K562 (cell line): ENCODE measurements around the gene TCOF1. TPM values are rescaled to one million over a fixed set of nuclear protein-coding genes. Genes with fewer than 3 reads are reported as not detected.

ENCODE experiments used
- ATAC-seq: fragments of 200-7000 bp; cut with Tn5 transposase; 3 replicates; pipeline ENCODE4 v1.9.1; 2020; ENCODE audit warnings: moderate library complexity
- BruUV-seq: library from RNA; stranded (reverse); fragments of 400-500 nt; replicated peaks from 2 replicates; lab custom pipeline; 2021; lab: Mats Ljungman, UMichigan
- CTCF ChIA-PET: fragments of 300-600 bp; formaldehyde crosslinking; extraction: SDS; loops from one replicate; lab custom pipeline; 2021; ENCODE audit warnings: low intra/inter-chr PET ratio; lab: Yijun Ruan, JAX
- POLR2A ChIA-PET: fragments of 300-600, 350-650 bp; sonication (Branson Sonifier 250); formaldehyde crosslinking; extraction: SDS; loops from one replicate; lab custom pipeline; 2021; ENCODE audit warnings: antibody characterized with exemption, inconsistent platforms; lab: Yijun Ruan, JAX
- DNase-seq, 4 experiments: peaks; one replicate each; pipeline versions ENCODE4 v3.0.0 to v3.0.0-alpha.2; 2011 to 2018; ENCODE audit warnings: low spot score in 3 of 4, mixed read lengths in 3 of 4; ENCODE audit errors: extremely low read depth in 1 of 4
- FAIRE-seq: peaks from 2 replicates; lab custom pipeline; 2011; peaks lifted over from hg19 to GRCh38; lab: Jason Lieb, UNC
- H2AFZ ChIP-seq: 2 replicates; pipeline ENCODE4 v1.6.0; 2011; ENCODE audit warnings: low read depth, low read length, control low read depth, inconsistent platforms
- H3K27ac ChIP-seq: fragments of 200-600 bp; 3 replicates; pipeline ENCODE4 v1.8.0; 2011; ENCODE audit warnings: low read depth, mild to moderate bottlenecking, control low read depth, inconsistent platforms, low read length, moderate library complexity, mixed read lengths; ENCODE audit errors: extremely low read depth
- H3K27me3 ChIP-seq, 2 experiments: fragments of 300-600 bp in 1 of 2; 2 replicates in 1 of 2; 3 replicates in 1 of 2; pipeline versions ENCODE4 v1.6.0 to v1.8.0; 2011; ENCODE audit warnings: inconsistent platforms in 2 of 2, low read length in 2 of 2, mild to moderate bottlenecking in 1 of 2, mixed read lengths in 1 of 2, moderate library complexity in 1 of 2; ENCODE audit not compliant: control insufficient read depth in 2 of 2, insufficient read depth in 2 of 2
- H3K36me3 ChIP-seq: fragments of 300-600 bp; 3 replicates; pipeline ENCODE4 v1.8.0; 2011; ENCODE audit warnings: mild to moderate bottlenecking, low read length, inconsistent platforms; ENCODE audit not compliant: control insufficient read depth, insufficient read depth
- H3K4me1 ChIP-seq, 2 experiments: fragments of 200-600 bp in 1 of 2; replicated peaks in 1 of 2; 2 replicates in 1 of 2; 3 replicates in 1 of 2; pipeline versions ENCODE4 v1.5.1 to v1.8.0; 2011; ENCODE audit warnings: inconsistent platforms in 2 of 2, low read length in 2 of 2, mild to moderate bottlenecking in 1 of 2, mixed read lengths in 1 of 2, moderate library complexity in 1 of 2; ENCODE audit not compliant: control insufficient read depth in 2 of 2, insufficient read depth in 2 of 2
- H3K4me2 ChIP-seq: 2 replicates; pipeline ENCODE4 v1.6.1; 2011; ENCODE audit warnings: low read length, control low read depth, inconsistent platforms, mixed read lengths; ENCODE audit not compliant: insufficient read depth
- H3K4me3 ChIP-seq: fragments of 200-600 bp; sonication (generic), shearing (Covaris generic); 2 replicates; pipeline ENCODE4 v1.5.1; 2016; ENCODE audit warnings: control low read depth, inconsistent platforms
- H3K79me2 ChIP-seq: fragments of 200-600 bp; 3 replicates; pipeline ENCODE4 v1.8.0; 2011; ENCODE audit warnings: low read length, inconsistent platforms; ENCODE audit not compliant: control insufficient read depth, insufficient read depth
- H3K9ac ChIP-seq, 2 experiments: 2 replicates each; pipeline versions ENCODE4 v1.6.0 to v1.6.1; 2011; ENCODE audit warnings: low read depth in 2 of 2, low read length in 2 of 2, control low read depth in 1 of 2, inconsistent platforms in 1 of 2, mild to moderate bottlenecking in 1 of 2, mixed read lengths in 1 of 2; ENCODE audit not compliant: insufficient read depth in 1 of 2
- H3K9me1 ChIP-seq: one replicate; pipeline ENCODE4 v1.6.0; 2011; ENCODE audit warnings: inconsistent platforms, mild to moderate bottlenecking, low read length, moderate library complexity; ENCODE audit not compliant: control insufficient read depth, insufficient read depth
- H3K9me3 ChIP-seq: replicated peaks from 2 replicates; pipeline ENCODE4 v1.5.1; 2011; ENCODE audit warnings: low read depth, low read length, inconsistent platforms; ENCODE audit not compliant: control insufficient read depth, insufficient read depth
- H4K20me1 ChIP-seq: replicated peaks from 2 replicates; pipeline ENCODE4 v1.6.1; 2011; ENCODE audit warnings: low read length, inconsistent platforms, mixed read lengths; ENCODE audit not compliant: control insufficient read depth, insufficient read depth
- GABPB1 ChIP-seq: sonication (generic); formaldehyde crosslinking; IDR thresholded peaks from 2 replicates; pipeline ENCODE4 v1.8.0; 2022; ENCODE audit warnings: mild to moderate bottlenecking, missing genetic modification reagents
- POLR2AphosphoS5 ChIP-seq: IDR thresholded peaks from 2 replicates; pipeline ENCODE4 v1.6.1; 2011; ENCODE audit warnings: mild to moderate bottlenecking, low read depth, low read length, moderate library complexity; ENCODE audit not compliant: control insufficient read depth, insufficient read depth
- RBFOX2 ChIP-seq: fragments of 200-400 bp; formaldehyde crosslinking; IDR thresholded peaks from 2 replicates; pipeline ENCODE4 v1.6.1; 2017; ENCODE audit warnings: low read depth, mild to moderate bottlenecking, low read length, moderate library complexity
- SREBF2 ChIP-seq: sonication (generic); formaldehyde crosslinking; IDR thresholded peaks from 2 replicates; pipeline ENCODE4 v1.4.0; 2020; ENCODE audit warnings: mild to moderate bottlenecking, missing genetic modification reagents
- TEAD2 ChIP-seq: fragments of 450-650 bp; IDR thresholded peaks from 2 replicates; pipeline ENCODE4 v1.6.1; 2016; ENCODE audit warnings: missing genetic modification characterization, control low read depth, missing compliant biosample characterization
- WGBS: fragments of 100-300 bp; shearing (Covaris generic); methylation state at CpG from one replicate; pipeline ENCODE4 v1.1.6; 2016; ENCODE audit warnings: low coverage, mixed read lengths; ENCODE audit not compliant: insufficient coverage; ENCODE audit errors: missing lambda C conversion rate; 5-methylcytosine and 5-hydroxymethylcytosine counted together
- in situ Hi-C: fragments of 300-500 bp; cut with MboI; formaldehyde crosslinking; loops from 4 replicates; pipeline ENCODE4 v1.15.0; 2018; ENCODE audit warnings: inconsistent platforms, mixed read lengths
- intact Hi-C: fragments of 100-400 bp; cut with micrococcal nuclease; formaldehyde crosslinking; loops from 2 replicates; pipeline ENCODE4 v1.14.2; 2022
- polyA plus RNA-seq, 8 experiments: library from polyadenylated mRNA; depleted of rRNA in 4 of 8; stranded (reverse) in 5 of 8; unstranded in 3 of 8; fragments of >200 nt; fragmentation: Nextera tagmentation in 2 of 8; fragmentation: Illumina TruSeq in 1 of 8; extraction: Ambion mirVana in 2 of 8; extraction: Trizol in 1 of 8; gene quantifications; 2 replicates each; pipeline versions ENCODE4 v1.2.1 to v1.2.3, GENCODE V29; 2011 to 2014; ENCODE audit warnings: inconsistent platforms in 1 of 8, missing spikeins in 1 of 8
- total RNA-seq, 7 experiments: library from RNA; depleted of rRNA in 6 of 7; stranded (reverse); fragments of >200 nt in 6 of 7; fragmentation: Illumina TruSeq in 2 of 7; extraction: Trizol in 2 of 7; gene quantifications; 2 replicates each; pipeline versions ENCODE4 v1.2.1 to v1.2.3, GENCODE V29; 2011 to 2021; ENCODE audit warnings: low replicate concordance in 1 of 7
- TF ChIP-seq, protein P1 (sequence below): sonication (generic); formaldehyde crosslinking; IDR thresholded peaks from 2 replicates; pipeline ENCODE4 v1.8.1; 2023; ENCODE audit warnings: missing genetic modification reagents, mild to moderate bottlenecking, borderline replicate concordance
- TF ChIP-seq, protein P2 (sequence below): sonication (generic); formaldehyde crosslinking; IDR thresholded peaks from 2 replicates; pipeline ENCODE4 v1.8.0; 2022; ENCODE audit warnings: mild to moderate bottlenecking, missing genetic modification reagents
- TF ChIP-seq, protein P3 (sequence below): sonication (generic); formaldehyde crosslinking; IDR thresholded peaks from 2 replicates; pipeline ENCODE4 v1.8.0; 2022; ENCODE audit warnings: mild to moderate bottlenecking, missing genetic modification reagents

The TCOF1 gene
- total and polyA plus RNA-seq, 9 of the 15 experiments (the other 6 are each of a cell fraction or from before 2014, with no cell fraction given), result 9.8 to 134 (median 61.7) TPM

DNA sequence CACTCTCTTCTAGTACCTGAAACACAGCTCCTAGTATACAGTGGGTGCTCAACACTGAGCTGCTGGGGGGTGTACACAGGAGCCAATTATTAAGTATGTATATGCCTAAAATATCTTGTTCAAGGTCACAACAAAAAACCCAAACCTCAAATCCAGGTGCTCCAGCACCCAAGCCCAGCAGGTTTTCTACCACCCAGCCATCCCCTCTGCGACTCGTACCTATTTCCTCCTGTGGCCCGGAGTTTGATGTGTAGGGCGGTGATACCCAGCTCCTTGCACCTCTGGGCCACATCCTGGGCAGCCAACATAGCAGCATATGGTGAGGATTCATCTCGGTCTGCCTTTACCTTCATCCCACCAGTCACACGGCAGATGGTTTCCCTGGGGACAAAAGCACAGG lies 89.1 kb downstream of the TCOF1 start:
- no peak for FAIRE-seq

More for the DNA sequence above, 89.1 kb downstream of the TCOF1 start:
- CTCF ChIA-PET, result no interaction called here
- no peak overlapping the region for H3K27ac ChIP-seq
- peaks cover 11 to 13% of the 10 kb centered on the region in 2 experiments; a peak in 4 of 5 replicates for H3K4me1 ChIP-seq
- WGBS, result 97% methylated on average over 6 of the region's 6 CpGs
- TF ChIP-seq RBFOX2 (peak; percentile 50; the same call in 1 of the 2 replicates), GABPB1 (0 out of 2 replicates have a peak, but pooled peaks have one; percentile 5), SREBF2 (CRISPR knock-in tag) (no peak), TEAD2 (no peak), POLR2AphosphoS5 (0 out of 2 replicates have a peak, but pooled peaks have one; percentile 7)
- TF ChIP-seq, protein P1, sequence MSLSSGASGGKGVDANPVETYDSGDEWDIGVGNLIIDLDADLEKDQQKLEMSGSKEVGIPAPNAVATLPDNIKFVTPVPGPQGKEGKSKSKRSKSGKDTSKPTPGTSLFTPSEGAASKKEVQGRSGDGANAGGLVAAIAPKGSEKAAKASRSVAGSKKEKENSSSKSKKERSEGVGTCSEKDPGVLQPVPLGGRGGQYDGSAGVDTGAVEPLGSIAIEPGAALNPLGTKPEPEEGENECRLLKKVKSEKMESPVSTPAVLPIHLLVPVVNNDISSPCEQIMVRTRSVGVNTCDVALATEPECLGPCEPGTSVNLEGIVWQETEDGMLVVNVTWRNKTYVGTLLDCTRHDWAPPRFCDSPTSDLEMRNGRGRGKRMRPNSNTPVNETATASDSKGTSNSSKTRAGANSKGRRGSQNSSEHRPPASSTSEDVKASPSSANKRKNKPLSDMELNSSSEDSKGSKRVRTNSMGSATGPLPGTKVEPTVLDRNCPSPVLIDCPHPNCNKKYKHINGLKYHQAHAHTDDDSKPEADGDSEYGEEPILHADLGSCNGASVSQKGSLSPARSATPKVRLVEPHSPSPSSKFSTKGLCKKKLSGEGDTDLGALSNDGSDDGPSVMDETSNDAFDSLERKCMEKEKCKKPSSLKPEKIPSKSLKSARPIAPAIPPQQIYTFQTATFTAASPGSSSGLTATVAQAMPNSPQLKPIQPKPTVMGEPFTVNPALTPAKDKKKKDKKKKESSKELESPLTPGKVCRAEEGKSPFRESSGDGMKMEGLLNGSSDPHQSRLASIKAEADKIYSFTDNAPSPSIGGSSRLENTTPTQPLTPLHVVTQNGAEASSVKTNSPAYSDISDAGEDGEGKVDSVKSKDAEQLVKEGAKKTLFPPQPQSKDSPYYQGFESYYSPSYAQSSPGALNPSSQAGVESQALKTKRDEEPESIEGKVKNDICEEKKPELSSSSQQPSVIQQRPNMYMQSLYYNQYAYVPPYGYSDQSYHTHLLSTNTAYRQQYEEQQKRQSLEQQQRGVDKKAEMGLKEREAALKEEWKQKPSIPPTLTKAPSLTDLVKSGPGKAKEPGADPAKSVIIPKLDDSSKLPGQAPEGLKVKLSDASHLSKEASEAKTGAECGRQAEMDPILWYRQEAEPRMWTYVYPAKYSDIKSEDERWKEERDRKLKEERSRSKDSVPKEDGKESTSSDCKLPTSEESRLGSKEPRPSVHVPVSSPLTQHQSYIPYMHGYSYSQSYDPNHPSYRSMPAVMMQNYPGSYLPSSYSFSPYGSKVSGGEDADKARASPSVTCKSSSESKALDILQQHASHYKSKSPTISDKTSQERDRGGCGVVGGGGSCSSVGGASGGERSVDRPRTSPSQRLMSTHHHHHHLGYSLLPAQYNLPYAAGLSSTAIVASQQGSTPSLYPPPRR (CRISPR knock-in tag), result 0 out of 2 replicates have a peak, but pooled peaks have one; percentile 33
- TF ChIP-seq, protein P2, sequence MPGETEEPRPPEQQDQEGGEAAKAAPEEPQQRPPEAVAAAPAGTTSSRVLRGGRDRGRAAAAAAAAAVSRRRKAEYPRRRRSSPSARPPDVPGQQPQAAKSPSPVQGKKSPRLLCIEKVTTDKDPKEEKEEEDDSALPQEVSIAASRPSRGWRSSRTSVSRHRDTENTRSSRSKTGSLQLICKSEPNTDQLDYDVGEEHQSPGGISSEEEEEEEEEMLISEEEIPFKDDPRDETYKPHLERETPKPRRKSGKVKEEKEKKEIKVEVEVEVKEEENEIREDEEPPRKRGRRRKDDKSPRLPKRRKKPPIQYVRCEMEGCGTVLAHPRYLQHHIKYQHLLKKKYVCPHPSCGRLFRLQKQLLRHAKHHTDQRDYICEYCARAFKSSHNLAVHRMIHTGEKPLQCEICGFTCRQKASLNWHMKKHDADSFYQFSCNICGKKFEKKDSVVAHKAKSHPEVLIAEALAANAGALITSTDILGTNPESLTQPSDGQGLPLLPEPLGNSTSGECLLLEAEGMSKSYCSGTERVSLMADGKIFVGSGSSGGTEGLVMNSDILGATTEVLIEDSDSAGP, result 0 out of 2 replicates have a peak, but pooled peaks have one; percentile 39
- TF ChIP-seq, protein P3, sequence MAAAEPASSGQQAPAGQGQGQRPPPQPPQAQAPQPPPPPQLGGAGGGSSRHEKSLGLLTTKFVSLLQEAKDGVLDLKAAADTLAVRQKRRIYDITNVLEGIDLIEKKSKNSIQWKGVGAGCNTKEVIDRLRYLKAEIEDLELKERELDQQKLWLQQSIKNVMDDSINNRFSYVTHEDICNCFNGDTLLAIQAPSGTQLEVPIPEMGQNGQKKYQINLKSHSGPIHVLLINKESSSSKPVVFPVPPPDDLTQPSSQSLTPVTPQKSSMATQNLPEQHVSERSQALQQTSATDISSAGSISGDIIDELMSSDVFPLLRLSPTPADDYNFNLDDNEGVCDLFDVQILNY, result 0 out of 2 replicates have a peak, but pooled peaks have one; percentile 50
- peaks cover 65% of the 10 kb centered on the region for H3K36me3 ChIP-seq
- H3K4me3 ChIP-seq, result no peak overlapping the region
- in situ Hi-C loops, result no loop called here
- peaks cover 36% of the 10 kb centered on the region for H4K20me1 ChIP-seq
- H2AFZ ChIP-seq, result no peak overlapping the region
- no peak for DNase-seq
- no peaks in the 10 kb centered on the region for H3K27me3 ChIP-seq
- H3K9me3 ChIP-seq, result no peaks in the 10 kb centered on the region
- no peaks in the 10 kb centered on the region for H3K9me1 ChIP-seq
- BruUV-seq, result no TSS peak
- H3K9ac ChIP-seq, result peak overlapping the region in 1 of 2 experiments; percentile 75; a peak in 2 of 4 replicates
- peaks cover 40% of the 10 kb centered on the region for H3K79me2 ChIP-seq
- intact Hi-C loops, result no loop called here
- H3K4me2 ChIP-seq, result peak overlapping the region; percentile 33
- POLR2A ChIA-PET, result interaction anchor here (0.6 to 3.7 kb wide), 3 partner anchors 11 to 402 kb away, joined by 3 to 17 read pairs (median 3); no protein-coding TSS in a partner anchor
- ATAC-seq, result no peak
